Measurements from ENCODE around the gene RFPL4A. TPM values are rescaled to one million over a fixed set of nuclear protein-coding genes. Genes with fewer than 3 reads are reported as not detected.
"Not testable (repeated sequence)": the region's sequence is repeated elsewhere in the genome, so short reads cannot be mapped to it uniquely, and the experiment has no call there.

The RFPL4A gene
- polyA plus RNA-seq (2013, experiment 1 of 2): not detected
- polyA plus RNA-seq (2013, experiment 2 of 2): not detected

DNA sequence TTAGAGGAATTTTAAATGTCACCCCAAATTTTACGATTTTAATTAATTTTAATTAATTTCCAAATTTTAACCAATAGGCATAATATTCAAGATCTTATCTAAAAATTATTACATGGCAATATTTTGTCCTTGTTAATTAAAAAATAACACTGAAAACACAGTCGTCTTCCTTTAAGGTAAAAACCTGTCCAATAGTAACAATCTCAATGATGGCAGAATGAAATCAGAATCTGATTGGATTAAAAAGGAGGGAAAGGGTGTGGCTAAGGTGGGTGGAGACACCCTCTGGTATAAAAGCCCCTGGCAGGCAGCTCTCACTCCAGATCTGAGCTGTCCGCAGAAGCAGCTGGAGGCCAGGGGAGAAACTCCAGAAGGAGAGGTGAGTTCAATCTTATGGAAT lies at the start of gene RFPL4A:
TSS of gene RFPL4A (plus strand) at position 301 of the 400 bp plus-strand sequence. CDS start 2,704 bp downstream, outside the sequence.
- H3K9ac ChIP-seq (ENCODE audit: low read depth, low read length); H3K27me3 ChIP-seq (ENCODE audit: insufficient read depth, low read length); H3K27ac ChIP-seq (ENCODE audit: low read depth, low read length); H3K4me3 ChIP-seq (ENCODE audit: low read length); H3K36me3 ChIP-seq (ENCODE audit: insufficient read depth, low read length); H3K4me1 ChIP-seq (ENCODE audit: insufficient read depth, low read length): not testable (repeated sequence)
- 77% methylated on average over 2 of the region's 3 CpGs for WGBS
- H3K9me3 ChIP-seq (ENCODE audit: insufficient read depth, low read depth, low read length): peaks cover 61% of the 10 kb centered on the region

DNA sequence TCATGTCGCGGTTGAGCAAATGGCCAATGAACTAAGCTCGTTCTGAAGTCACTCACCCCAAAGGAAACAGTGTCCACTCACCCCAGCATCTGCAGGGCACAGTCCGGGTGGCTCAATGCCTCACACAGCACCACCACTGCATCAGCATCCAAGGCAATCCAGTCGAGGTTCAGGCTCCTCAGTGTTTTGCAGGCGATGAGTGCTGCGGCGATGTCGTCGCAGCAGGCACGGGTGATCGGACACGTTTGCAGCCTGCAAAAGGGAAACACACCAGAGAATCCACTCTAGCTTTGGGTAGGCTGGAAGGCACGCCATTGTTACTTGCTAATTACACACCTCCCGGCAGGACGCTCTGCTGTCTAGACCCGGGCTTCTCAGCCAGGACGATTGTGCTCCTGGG lies 47.2 kb upstream of the RFPL4A start:
- Histone ChIP-seq H3K4me1 (ENCODE audit: insufficient read depth, low read length) (no peaks in the 10 kb centered on the region), H3K27ac (ENCODE audit: low read depth, low read length) (no peak overlapping the region), H3K9me3 (ENCODE audit: insufficient read depth, low read depth, low read length) (peaks cover 71% of the 10 kb centered on the region), H3K27me3 (ENCODE audit: insufficient read depth, low read length) (no peaks in the 10 kb centered on the region), H3K9ac (ENCODE audit: low read depth, low read length) (no peak overlapping the region), H3K4me3 (ENCODE audit: low read length) (no peak overlapping the region), H3K36me3 (ENCODE audit: insufficient read depth, low read length) (no peaks in the 10 kb centered on the region)
- 86% methylated on average over 18 of the region's 18 CpGs for WGBS

- no peak overlapping the region for H3K27ac ChIP-seq (ENCODE audit: low read depth, low read length)
- no peak overlapping the region for H3K9ac ChIP-seq (ENCODE audit: low read depth, low read length)
- peaks cover 74% of the 10 kb centered on the region for H3K9me3 ChIP-seq (ENCODE audit: insufficient read depth, low read depth, low read length)
- 75% methylated on average over 1 of the region's 3 CpGs for WGBS
- no peaks in the 10 kb centered on the region for H3K36me3 ChIP-seq (ENCODE audit: insufficient read depth, low read length)
- H3K4me3 ChIP-seq (ENCODE audit: low read length): no peak overlapping the region; the same call in 1 of the 2 replicates
- no peaks in the 10 kb centered on the region for H3K4me1 ChIP-seq (ENCODE audit: insufficient read depth, low read length)
- H3K27me3 ChIP-seq (ENCODE audit: insufficient read depth, low read length): no peaks in the 10 kb centered on the region
Observed at GRCh38 chr19:55712804-55713631, 45.9 kb upstream of the RFPL4A start.

- Histone ChIP-seq H3K9ac (ENCODE audit: low read depth, low read length) (no peak overlapping the region), H3K4me3 (ENCODE audit: low read length) (no peak overlapping the region), H3K27ac (ENCODE audit: low read depth, low read length) (no peak overlapping the region), H3K36me3 (ENCODE audit: insufficient read depth, low read length) (no peaks in the 10 kb centered on the region), H3K9me3 (ENCODE audit: insufficient read depth, low read depth, low read length) (peaks cover 88% of the 10 kb centered on the region), H3K27me3 (ENCODE audit: insufficient read depth, low read length) (no peaks in the 10 kb centered on the region), H3K4me1 (ENCODE audit: insufficient read depth, low read length) (no peaks in the 10 kb centered on the region)
- 88% methylated on average over 15 of the region's 15 CpGs for WGBS
Observed at GRCh38 chr19:55716531-55716930, 42.4 kb upstream of the RFPL4A start.

GRCh38 chr19:55717251-55717650 lies 41.6 kb upstream of the RFPL4A start:
- Histone ChIP-seq H3K9ac (ENCODE audit: low read depth, low read length) (no peak overlapping the region), H3K27ac (ENCODE audit: low read depth, low read length) (no peak overlapping the region), H3K9me3 (ENCODE audit: insufficient read depth, low read depth, low read length) (peaks cover 86% of the 10 kb centered on the region), H3K36me3 (ENCODE audit: insufficient read depth, low read length) (no peaks in the 10 kb centered on the region), H3K4me3 (ENCODE audit: low read length) (no peak overlapping the region), H3K27me3 (ENCODE audit: insufficient read depth, low read length) (no peaks in the 10 kb centered on the region), H3K4me1 (ENCODE audit: insufficient read depth, low read length) (no peaks in the 10 kb centered on the region)
- 87% methylated on average over 11 of the region's 11 CpGs for WGBS

DNA sequence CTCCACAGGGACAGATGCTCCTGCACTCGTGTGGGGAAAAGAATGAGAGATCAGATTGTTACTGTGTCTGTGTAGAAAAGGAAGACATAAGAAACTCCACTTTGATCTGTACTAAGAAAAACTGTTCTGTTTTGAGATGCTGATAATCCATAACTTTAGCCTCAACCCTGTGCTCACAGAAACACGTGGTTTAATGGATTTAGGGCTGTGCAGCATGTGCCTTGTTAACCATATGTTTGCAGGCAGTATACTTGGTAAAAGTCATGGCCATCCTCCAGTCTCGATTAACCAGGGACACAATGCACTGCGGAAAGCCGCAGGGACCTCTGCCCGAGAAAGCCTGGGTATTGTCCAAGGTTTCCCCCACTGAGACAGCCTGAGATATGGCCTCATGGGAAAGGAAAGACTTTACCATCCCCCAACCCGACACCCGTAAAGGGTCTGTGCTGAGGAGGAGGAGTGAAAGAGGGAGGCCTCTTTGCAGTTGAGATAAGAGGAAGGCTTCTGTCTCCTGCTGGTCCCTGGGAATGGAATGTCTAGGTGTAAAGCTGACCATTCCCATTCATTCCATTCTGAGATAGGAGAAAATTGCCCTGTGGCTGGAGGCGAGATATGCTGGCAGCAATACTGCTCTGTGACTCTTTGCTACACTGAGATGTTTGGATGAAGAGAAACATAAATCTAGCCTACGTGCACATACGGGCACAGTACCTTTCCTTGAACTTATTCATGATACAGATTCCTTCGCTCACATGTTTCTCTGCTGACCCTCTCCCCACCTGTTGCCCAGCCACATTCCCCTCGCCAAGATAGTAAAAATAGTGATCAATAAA lies 40.8 kb upstream of the RFPL4A start:
- 82% methylated on average over 13 of the region's 13 CpGs for WGBS
- not testable (repeated sequence) for H3K27ac ChIP-seq (ENCODE audit: low read depth, low read length); H3K27me3 ChIP-seq (ENCODE audit: insufficient read depth, low read length); H3K9ac ChIP-seq (ENCODE audit: low read depth, low read length); H3K36me3 ChIP-seq (ENCODE audit: insufficient read depth, low read length); H3K4me3 ChIP-seq (ENCODE audit: low read length); H3K4me1 ChIP-seq (ENCODE audit: insufficient read depth, low read length)
- H3K9me3 ChIP-seq (ENCODE audit: insufficient read depth, low read depth, low read length): peaks cover 85% of the 10 kb centered on the region

- peaks cover 87% of the 10 kb centered on the region for H3K9me3 ChIP-seq (ENCODE audit: insufficient read depth, low read depth, low read length)
- H3K36me3 ChIP-seq (ENCODE audit: insufficient read depth, low read length): no peaks in the 10 kb centered on the region
- no peak overlapping the region for H3K9ac ChIP-seq (ENCODE audit: low read depth, low read length)
- no peak overlapping the region for H3K4me3 ChIP-seq (ENCODE audit: low read length)
- no peak overlapping the region for H3K27ac ChIP-seq (ENCODE audit: low read depth, low read length)
- WGBS: 61% methylated on average over 5 of the region's 5 CpGs
- no peaks in the 10 kb centered on the region for H3K4me1 ChIP-seq (ENCODE audit: insufficient read depth, low read length)
- no peaks in the 10 kb centered on the region for H3K27me3 ChIP-seq (ENCODE audit: insufficient read depth, low read length)
Observed at GRCh38 chr19:55720214-55720746, 38.6 kb upstream of the RFPL4A start.

DNA sequence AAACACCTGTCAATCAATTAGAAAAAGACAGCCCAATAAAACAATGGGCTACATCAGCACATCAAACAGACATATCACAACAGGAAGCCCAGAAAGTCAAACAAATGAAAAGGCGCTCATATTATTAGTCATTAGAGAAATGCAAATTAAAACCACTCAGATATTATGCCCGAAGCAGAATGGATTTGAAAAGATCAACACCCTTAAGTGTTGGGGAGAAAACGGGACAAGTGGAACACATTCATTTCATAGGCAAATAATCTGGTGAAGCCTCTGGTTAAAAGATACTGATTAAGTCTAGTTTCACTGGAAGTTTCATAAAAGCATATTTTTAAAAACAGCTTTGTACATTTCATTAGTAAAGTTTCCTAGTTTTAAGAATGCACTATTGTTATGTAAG lies 38.1 kb upstream of the RFPL4A start:
- WGBS: 85% methylated on average over 2 of the region's 3 CpGs
- Histone ChIP-seq H3K9me3 (ENCODE audit: insufficient read depth, low read depth, low read length) (peaks cover 87% of the 10 kb centered on the region), H3K4me1 (ENCODE audit: insufficient read depth, low read length) (no peaks in the 10 kb centered on the region)

DNA sequence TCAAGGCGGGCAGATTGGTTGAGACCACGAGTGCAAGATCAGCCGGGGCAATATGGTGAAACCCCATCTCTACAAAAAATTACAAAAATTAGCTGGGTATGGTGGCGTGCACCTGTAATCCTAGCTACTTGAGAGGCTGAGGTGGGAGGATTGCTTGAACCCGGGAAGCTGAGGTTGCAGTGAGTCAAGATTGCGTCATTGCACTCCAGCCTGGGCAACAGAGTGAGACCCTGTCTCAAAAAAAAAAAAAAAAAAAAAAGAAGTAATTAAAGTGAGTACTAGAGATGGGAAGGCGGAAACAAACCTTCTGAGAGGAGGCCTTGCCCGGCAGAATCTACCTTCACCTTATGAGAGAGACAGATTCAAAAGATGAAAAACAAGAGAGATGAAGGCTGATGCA lies 35.4 kb upstream of the RFPL4A start:
- Histone ChIP-seq H3K4me3 (ENCODE audit: low read length) (no peak overlapping the region), H3K4me1 (ENCODE audit: insufficient read depth, low read length) (no peaks in the 10 kb centered on the region), H3K27ac (ENCODE audit: low read depth, low read length) (no peak overlapping the region), H3K9ac (ENCODE audit: low read depth, low read length) (no peak overlapping the region), H3K36me3 (ENCODE audit: insufficient read depth, low read length) (no peaks in the 10 kb centered on the region), H3K27me3 (ENCODE audit: insufficient read depth, low read length) (no peaks in the 10 kb centered on the region), H3K9me3 (ENCODE audit: insufficient read depth, low read depth, low read length) (peaks cover 87% of the 10 kb centered on the region)
- WGBS: 82% methylated on average over 8 of the region's 8 CpGs

More for the DNA sequence above, 38.1 kb upstream of the RFPL4A start:
- no peaks in the 10 kb centered on the region for H3K27me3 ChIP-seq (ENCODE audit: insufficient read depth, low read length)
- H3K36me3 ChIP-seq (ENCODE audit: insufficient read depth, low read length): no peaks in the 10 kb centered on the region
- H3K27ac ChIP-seq (ENCODE audit: low read depth, low read length): no peak overlapping the region
- H3K4me3 ChIP-seq (ENCODE audit: low read length): no peak overlapping the region
- H3K9ac ChIP-seq (ENCODE audit: low read depth, low read length): no peak overlapping the region

- H3K27me3 ChIP-seq (ENCODE audit: insufficient read depth, low read length); H3K4me3 ChIP-seq (ENCODE audit: low read length); H3K4me1 ChIP-seq (ENCODE audit: insufficient read depth, low read length); H3K9ac ChIP-seq (ENCODE audit: low read depth, low read length); H3K27ac ChIP-seq (ENCODE audit: low read depth, low read length); H3K36me3 ChIP-seq (ENCODE audit: insufficient read depth, low read length): not testable (repeated sequence)
- whole genome bisulfite sequencing: 65% methylated on average over 2 of the region's 2 CpGs
- peaks cover 81% of the 10 kb centered on the region for H3K9me3 ChIP-seq (ENCODE audit: insufficient read depth, low read depth, low read length)
Observed at GRCh38 chr19:55730378-55730777, 28.5 kb upstream of the RFPL4A start.

DNA sequence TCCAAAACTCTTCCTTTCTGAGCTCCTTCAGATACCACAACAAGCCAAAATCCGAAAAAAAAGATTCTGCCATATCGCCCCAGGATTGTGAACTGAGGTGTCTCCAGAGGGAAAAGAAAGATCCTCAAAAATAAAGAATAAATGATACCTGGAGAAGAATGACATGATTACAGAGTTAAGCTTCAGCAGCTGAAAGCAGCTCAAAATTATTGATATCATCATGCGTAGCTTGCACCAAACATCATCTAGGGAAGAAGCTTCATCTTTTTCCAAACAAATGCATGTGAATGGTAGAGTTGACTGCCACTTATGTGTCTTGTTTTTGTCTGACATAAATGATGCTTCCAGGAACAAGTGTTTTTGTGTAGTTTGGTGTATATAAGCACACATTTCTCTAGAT lies 20.6 kb upstream of the RFPL4A start, which contains the start of gene NLRP9:
TSS of gene NLRP9 (minus strand) at position 101 of the 400 bp plus-strand sequence. CDS start at position 73, 28 bp downstream.
- Histone ChIP-seq H3K9me3 (ENCODE audit: insufficient read depth, low read depth, low read length) (peaks cover 70% of the 10 kb centered on the region), H3K27me3 (ENCODE audit: insufficient read depth, low read length) (no peaks in the 10 kb centered on the region)
- WGBS: 92% methylated on average over 3 of the region's 3 CpGs

More for the DNA sequence above, 20.6 kb upstream of the RFPL4A start, which contains the start of gene NLRP9:
- no peak within 1 kb of the TSS for H3K4me3 ChIP-seq (ENCODE audit: low read length)
- no peak within 1 kb of the TSS for H3K9ac ChIP-seq (ENCODE audit: low read depth, low read length)
- H3K36me3 ChIP-seq (ENCODE audit: insufficient read depth, low read length): no peaks in the 10 kb centered on the region
- H3K4me1 ChIP-seq (ENCODE audit: insufficient read depth, low read length): no peaks in the 10 kb centered on the region
- H3K27ac ChIP-seq (ENCODE audit: low read depth, low read length): no peak within 1 kb of the TSS
